ENCODE data around the gene TMCC2. TPM values are rescaled to one million over a fixed set of nuclear protein-coding genes. Genes with fewer than 3 reads are reported as not detected.

Gene TMCC2
- total and polyA plus RNA-seq, 3 donors from 2014 or later: 8.5 to 14.7 (median 12.1) TPM

GRCh38 chr1:205301842-205302588, 74.3 kb downstream of the TMCC2 start:
- H3K4me3 ChIP-seq: no peak overlapping the region
- no peak for TF ChIP-seq CTCF (IDR thresholded peaks at IDR 0.05)
- TF ChIP-seq POLR2A (IDR thresholded peaks at IDR 0.05): no peak
- no peaks in the 10 kb centered on the region for H3K36me3 ChIP-seq (ENCODE audit: low read depth, missing control alignments)
- DNase-seq: no peak
- H3K27me3 ChIP-seq: no peaks in the 10 kb centered on the region
- peak overlapping the region in 1 of 2 donors; percentile 39 for H3K27ac ChIP-seq
- 39 to 49% methylated on average over 6 of the region's 6 CpGs for WGBS, 2 donors
- peaks cover 15% of the 10 kb centered on the region for H3K4me1 ChIP-seq
- intact Hi-C loops (cut with DNase I; ENCODE audit: low total_unique reads): no loop called here
- H3K9me3 ChIP-seq: no peaks in the 10 kb centered on the region

- intact Hi-C loops (cut with DNase I; ENCODE audit: low total_unique reads): no loop called here
- Histone ChIP-seq H3K9me3 (no peaks in the 10 kb centered on the region), H3K4me3 (no peak overlapping the region), H3K36me3 (ENCODE audit: low read depth, missing control alignments) (no peaks in the 10 kb centered on the region), H3K4me1 (peaks cover 15% of the 10 kb centered on the region), H3K27ac (no peak overlapping the region), H3K27me3 (no peaks in the 10 kb centered on the region)
- DNase-seq: no peak
- no peak for TF ChIP-seq CTCF (IDR thresholded peaks at IDR 0.05)
- TF ChIP-seq POLR2A (IDR thresholded peaks at IDR 0.05): no peak
- WGBS, 2 donors: 86% methylated on average over 9 to 20 of the region's 20 CpGs
Observed at GRCh38 chr1:205303247-205303888, 75.6 kb downstream of the TMCC2 start.

GRCh38 chr1:205304046-205304694, 76.4 kb downstream of the TMCC2 start:
- intact Hi-C loops (cut with DNase I; ENCODE audit: low total_unique reads): no loop called here
- H3K9me3 ChIP-seq: no peaks in the 10 kb centered on the region
- no peak for TF ChIP-seq CTCF (IDR thresholded peaks at IDR 0.05)
- no peak for TF ChIP-seq POLR2A (IDR thresholded peaks at IDR 0.05)
- no peak for DNase-seq
- no peak overlapping the region for H3K27ac ChIP-seq
- 78 to 93% methylated on average over 3 to 19 of the region's 19 CpGs for WGBS, 2 donors
- no peak overlapping the region for H3K4me3 ChIP-seq
- H3K36me3 ChIP-seq (ENCODE audit: low read depth, missing control alignments): no peaks in the 10 kb centered on the region
- H3K27me3 ChIP-seq: no peaks in the 10 kb centered on the region
- peaks cover 15% of the 10 kb centered on the region for H3K4me1 ChIP-seq

GRCh38 chr1:205304695-205305070, 76.9 kb downstream of the TMCC2 start:
- Histone ChIP-seq H3K9me3 (no peaks in the 10 kb centered on the region), H3K4me1 (peaks cover 15% of the 10 kb centered on the region), H3K27ac (no peak overlapping the region), H3K27me3 (no peaks in the 10 kb centered on the region), H3K36me3 (ENCODE audit: low read depth, missing control alignments) (no peaks in the 10 kb centered on the region), H3K4me3 (no peak overlapping the region)
- DNase-seq: no peak
- WGBS, 2 donors: 93 to 94% methylated on average over 1 of the region's 1 CpG
- intact Hi-C loops (cut with DNase I; ENCODE audit: low total_unique reads): no loop called here
- TF ChIP-seq CTCF (IDR thresholded peaks at IDR 0.05) (no peak), POLR2A (IDR thresholded peaks at IDR 0.05) (no peak)

Data from testis (tissue), 3 donors.